GM19035 (cell line): ENCODE measurements around the gene SLAIN1.
"Not testable (repeated sequence)": the region's sequence is repeated elsewhere in the genome, so short reads cannot be mapped to it uniquely, and the experiment has no call there.

Experiments used
- ATAC-seq: cut with Tn5 transposase; IDR thresholded peaks from one replicate; pipeline ENCODE4 v1.9.1; 2021; ENCODE audit not compliant: unreplicated experiment

The SLAIN1 gene

DNA sequence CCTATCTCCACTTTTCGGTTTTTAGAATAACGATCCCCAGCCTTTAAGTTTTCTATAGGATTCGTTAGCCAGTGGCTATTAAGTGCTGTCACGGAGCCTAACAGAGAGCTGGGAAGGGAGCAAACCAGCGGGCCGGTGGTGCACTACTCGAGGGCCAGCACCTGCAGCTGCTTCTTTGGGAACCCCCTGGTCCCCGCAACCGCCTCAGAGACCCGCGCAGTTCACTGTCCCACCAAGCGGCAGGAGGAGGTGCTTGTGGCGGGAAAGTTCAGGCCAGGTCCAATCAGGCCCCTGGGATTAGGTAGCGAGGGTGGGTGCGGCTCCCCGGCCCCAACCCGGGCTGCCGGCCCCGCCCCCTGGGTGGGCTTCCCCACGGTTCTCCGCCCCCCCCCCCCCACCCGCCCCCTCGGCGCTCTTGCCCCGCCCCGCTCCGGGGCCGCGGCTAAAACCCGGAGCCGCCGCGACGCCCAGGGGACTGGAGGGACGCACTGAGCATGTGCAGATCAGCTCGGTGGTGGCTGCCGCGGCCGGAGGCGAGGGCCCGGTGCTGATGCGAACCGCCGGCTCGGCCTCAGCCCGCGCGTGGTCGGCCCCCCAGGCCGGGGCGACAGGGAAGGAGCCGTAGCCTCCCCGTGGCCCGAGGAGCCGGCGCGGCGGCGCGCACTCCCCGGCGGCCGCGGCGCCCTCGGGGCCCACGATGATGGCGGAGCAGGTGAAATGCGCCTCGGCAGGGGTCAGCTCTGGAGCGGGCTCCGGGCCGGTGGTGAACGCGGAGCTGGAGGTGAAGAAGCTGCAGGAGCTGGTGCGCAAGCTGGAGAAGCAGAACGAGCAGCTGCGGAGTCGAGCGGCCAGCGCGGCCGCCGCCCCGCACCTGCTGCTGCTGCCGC, at the start of gene SLAIN1:
Gene SLAIN1, plus strand, starts transcription at position 471 of the 887 bp plus-strand sequence. Its CDS starts 227 bp downstream, at position 698.
- peak; percentile 71 for ATAC-seq

DNA sequence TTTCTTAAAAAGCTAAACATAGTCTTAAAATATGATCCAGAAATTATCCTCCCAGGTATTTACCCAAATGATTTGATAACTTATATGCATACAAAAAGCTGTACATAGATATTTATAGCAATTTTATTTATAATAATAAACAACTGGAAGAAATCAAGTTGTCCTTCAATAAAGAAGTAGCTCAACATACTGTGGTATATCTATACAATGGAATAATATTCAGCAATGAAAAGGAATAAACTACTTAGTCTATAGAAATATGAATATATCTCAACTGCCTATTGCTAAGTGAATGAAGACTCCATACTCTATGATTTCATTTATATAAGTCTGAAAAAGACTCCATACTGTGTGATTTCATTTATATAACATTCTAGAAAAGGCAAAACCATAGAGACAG, 47.1 kb upstream of the SLAIN1 start:
- ATAC-seq = no peak

DNA sequence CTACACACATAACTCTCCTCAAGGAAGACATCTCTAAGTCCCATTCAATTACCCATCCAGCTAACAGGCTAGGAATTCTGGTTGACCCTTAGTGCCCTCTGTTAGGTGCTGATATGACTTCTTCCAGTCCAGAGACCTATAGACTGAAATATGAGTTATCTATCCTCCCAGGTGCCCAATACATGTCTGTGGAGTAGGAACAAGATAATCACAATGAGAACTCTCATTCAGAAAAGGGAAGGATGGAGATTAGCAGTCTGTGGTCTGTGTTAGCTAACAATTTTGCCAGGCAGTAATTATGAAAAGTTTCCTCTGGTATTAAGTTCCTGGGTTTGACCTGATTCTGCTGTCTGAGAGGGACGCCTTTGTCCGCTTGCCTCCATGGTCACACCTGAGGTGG, 44.2 kb upstream of the SLAIN1 start:
- ATAC-seq = no peak

DNA sequence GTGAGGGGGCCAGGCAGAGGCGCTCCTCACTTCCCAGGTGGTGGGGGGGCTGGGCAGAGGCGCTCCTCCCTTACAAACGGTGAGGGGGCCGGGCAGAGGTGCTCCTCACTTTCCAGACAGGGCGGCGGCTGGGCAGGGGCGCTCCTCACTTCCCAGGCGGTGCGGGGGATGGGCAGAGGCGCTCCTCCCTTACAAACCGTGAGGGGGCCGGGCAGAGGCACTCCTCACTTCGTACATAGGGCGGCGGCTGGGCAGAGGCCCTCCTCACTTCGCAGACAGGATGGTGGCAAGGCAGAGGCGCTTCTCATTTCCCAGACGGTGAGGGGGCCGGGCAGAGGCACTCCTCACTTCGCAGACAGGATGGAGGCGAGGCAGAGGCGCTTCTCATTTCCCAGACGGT, 37.5 kb upstream of the SLAIN1 start:
- ATAC-seq = not testable (repeated sequence)

DNA sequence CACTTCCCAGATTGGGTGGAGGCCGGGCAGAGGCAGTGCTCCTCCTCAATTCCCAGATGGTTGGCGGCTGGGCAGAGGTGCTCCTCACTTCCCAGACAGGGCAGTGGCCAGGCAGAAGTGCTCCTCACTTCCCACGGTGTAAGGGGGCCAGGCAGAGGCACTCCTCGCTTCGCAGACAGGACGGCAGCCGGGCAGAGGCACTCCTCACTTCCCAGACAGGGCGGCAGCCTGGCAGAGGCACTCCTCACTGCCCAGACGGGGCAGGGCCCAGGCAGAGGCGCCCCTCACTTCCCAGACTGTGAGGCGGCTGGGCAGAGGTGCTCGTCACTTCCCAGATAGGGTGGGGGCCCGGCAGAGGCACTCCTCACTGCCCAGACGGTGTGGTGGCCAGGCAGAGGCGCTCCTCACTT, 36.6 kb upstream of the SLAIN1 start:
- no peak for ATAC-seq

DNA sequence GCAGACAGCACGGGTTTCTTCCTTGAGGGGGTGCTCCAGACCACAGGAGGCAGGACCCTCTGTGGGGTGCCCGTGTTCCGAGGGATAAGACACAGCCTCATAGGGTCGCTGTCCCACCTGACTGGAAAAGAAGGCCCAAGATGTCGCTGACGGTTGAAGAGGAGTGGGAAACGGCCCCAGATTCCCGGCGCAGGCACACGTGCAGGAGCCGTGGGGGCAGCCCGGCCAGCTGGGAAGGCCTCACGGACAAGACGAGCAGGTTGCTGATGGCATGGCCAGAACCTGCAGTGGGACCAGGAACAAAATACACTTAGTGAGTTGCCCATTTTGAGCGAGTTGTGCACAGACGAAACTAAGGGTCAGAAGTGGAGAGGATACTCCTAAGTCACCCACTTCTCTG, 35.2 kb upstream of the SLAIN1 start:
- not testable (repeated sequence) for ATAC-seq

DNA sequence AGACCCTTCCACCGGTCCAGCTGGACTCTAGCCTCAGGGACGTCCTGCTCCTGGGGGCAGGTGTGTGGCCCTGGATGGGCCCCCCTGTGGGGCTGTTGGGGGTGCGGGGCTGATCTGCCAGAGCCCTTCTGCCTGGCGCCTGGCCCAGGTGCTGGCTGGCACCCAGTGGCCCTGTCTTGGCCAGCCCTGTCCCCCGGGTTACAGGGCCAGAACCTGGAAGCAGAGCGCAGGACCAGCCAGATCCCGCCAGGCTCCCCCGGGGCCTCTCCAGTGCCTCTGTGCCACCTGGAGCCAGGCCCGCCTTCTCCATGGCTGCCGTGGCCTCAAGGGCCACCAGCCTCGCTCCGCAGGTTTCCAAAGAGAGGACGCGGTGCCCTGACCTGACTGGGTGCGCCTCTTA, 34.7 kb upstream of the SLAIN1 start:
- ATAC-seq = not testable (repeated sequence)

DNA sequence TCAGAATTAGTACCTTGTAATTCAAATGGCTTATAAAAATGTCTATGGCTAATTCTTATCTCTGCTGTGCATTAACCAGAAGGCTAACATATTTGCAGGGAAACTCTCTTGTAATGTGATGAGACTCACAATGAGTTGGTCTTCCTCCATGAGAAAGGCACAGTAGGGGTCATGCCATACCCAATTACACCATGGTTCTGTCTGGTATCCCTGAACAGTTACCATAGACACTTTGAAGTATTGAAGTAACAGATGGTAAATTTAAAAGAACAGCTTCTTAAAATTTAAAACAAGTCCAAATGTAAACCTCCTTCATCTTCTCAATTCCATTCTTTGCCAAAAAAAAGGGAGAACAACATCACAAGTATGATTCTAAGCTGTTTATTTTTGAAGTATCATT, 22.6 kb upstream of the SLAIN1 start:
- no peak for ATAC-seq

DNA sequence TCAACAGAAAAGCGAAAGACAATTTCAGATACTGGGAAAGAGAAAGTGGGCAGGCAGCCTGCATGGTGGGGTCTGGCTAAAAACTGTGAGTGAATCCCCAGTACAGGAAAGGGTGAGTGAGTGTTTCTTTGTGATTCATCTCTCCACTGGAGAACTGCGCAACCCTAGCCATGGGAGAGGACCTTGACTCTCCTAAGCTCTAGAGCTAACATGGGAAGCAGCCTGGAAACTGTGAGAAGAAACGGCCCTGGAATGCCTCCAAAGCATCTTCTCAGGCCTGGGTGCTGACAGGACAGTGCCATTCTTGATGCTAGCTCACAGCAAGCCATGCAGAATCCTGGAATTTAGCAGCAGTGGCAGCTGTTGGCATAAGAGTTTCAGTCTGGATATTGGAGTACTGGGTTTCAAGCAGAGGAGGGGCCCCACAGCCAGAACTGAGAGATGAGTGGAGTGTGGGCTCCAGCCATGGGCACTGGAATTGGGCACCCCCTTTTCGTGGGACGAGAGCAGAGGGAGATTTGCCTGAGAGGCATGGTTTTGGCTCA, 18.7 kb upstream of the SLAIN1 start:
- ATAC-seq = no peak

DNA sequence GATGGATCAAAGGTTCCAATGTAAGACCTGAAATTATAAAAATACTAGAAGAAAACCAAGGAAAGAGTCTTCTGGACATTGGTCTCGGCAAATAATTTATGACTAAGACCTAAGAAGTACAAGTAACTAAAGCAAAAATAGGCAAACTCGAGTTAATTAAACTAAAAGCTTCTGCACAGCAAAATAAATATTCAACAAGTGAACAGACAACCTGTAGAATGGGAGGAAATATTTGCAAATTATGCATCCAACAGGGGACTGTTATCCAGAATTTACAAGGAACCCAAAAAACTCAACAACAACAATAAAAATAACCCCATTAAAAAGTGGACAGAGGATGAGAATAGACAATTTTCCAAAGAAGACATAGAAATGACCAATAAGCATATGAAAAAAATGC, 9.7 kb upstream of the SLAIN1 start:
- no peak for ATAC-seq

DNA sequence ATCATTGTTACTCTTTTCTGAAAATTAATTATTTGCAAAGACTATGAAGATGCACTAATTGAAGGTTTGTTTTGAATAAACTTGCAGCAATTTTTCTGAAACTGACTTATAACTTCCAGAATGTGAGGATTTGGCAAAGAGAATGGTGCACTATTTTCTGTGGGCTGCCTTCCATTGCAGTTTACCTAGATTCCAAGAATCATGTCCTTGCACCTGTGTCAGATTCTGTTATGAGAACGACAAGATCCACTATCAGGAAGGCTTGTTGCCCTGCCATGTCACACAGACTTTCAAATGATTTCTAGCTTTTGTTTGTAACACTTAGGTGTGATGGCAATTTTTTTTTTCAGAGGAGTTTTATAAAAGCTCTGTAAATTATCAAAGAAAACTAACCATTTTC, 5.6 kb upstream of the SLAIN1 start:
- no peak for ATAC-seq

DNA sequence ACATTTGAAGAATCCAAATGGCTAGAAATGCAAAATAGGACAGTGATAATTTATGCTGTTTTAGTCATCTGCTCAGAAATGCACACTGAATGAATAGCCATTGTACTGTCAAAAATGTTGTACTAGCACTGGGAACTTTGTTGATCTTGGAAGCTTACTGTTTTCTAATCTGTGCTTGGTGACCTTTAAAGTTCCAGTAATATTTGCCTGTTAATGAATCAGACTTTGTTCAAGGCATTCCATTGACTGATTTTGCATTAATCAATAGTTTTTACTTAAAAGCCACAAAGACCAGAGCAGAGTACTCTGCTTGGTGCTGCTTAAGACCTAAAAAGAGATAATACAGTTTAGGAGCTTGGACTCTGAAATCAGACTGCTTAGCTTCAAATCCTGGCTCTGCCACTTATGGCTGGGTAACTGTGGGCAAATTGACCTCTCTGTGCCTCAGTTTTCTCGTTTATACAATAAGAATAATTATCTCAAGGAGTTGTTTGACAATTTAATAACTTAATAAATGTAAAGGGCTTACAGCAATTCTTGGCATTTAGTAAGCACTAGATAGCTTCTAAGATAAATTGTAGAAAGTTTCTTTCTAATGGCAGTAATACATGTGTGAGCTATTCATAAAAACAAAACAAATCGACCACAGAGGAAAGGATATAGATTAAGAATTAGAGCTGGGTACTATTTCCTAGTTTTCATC, 4.6 kb upstream of the SLAIN1 start:
- no peak for ATAC-seq

DNA sequence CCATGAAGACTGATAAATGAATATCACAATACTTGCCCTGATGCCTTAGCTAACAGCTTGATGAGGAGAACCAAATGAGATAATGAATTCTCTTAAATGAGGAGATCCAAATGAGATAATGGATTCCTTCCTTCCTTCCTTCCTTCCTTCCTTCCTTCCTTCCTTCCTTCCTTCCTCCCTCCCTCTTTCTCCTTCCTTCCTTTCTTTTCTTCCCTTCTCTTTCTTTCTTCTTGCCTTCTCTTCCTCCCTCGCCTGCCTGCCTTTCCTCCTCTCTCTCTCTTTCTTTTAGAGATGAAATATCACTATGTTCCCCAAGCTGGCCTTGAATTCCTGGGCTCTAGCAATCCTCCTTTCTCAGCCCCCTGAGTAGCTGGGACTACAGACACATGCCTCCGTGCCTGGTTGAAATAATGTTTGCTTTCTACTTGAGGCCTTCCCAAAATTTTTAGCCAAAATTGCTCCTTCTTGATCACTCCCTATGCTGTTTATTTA, 4.0 kb upstream of the SLAIN1 start:
- ATAC-seq = no peak

DNA sequence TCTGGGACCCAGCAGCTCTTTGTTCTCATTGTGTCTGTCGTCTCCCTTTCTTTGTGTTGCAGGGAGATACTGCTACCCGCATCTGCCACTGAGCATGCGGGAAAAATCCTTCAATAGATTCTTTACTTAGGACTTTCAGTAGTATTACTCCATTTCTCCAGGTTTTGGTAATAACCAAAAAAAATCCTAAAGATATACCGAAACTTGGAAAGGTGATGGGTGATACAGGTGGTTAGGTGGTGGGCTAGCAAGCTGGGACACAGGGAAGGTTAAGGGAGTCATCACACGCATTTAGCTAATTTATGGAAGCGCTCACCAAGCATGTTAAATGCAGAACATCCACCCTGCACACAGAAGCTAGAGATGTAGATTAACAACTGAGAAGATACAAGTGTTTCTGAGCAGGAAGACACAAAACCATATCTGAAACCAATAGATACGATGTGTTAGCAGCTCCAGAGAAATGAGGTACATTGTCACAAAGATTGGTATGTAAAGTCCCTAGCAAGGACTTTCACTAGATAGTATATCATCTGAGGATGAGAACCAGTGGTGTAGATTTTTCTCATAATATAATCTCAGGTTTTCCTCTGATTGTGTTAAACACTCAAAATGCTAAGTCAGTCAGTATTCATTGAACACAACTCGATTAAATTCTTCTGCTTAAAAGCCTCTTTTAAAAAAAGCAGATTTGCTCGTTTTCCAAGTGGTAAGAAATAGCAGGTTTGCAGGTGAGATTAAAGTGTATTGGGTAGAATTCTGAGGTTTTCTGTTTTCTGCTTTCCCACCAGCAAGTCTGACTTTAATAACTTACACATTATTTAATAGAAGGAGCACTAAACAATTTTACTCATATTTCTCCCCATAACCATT, 1.2 kb upstream of the SLAIN1 start:
- ATAC-seq = no peak

DNA sequence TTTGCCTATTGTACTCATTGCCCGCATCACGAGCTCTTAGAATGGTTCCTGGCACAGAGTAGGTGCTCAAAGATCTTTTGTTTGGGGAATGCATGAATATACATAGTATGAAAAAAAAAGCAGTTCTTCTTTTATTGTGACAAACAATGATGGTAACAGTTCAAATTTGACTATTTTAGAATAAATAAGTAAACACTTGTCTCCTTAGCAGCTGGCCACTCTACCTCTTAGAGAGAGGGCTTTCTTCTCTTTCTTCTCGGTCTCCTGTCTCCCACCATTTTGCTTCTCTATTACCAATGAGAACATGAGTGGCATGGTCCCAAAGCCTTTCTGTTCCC, 639 bp upstream of the SLAIN1 start:
- peak; percentile 7 for ATAC-seq

DNA sequence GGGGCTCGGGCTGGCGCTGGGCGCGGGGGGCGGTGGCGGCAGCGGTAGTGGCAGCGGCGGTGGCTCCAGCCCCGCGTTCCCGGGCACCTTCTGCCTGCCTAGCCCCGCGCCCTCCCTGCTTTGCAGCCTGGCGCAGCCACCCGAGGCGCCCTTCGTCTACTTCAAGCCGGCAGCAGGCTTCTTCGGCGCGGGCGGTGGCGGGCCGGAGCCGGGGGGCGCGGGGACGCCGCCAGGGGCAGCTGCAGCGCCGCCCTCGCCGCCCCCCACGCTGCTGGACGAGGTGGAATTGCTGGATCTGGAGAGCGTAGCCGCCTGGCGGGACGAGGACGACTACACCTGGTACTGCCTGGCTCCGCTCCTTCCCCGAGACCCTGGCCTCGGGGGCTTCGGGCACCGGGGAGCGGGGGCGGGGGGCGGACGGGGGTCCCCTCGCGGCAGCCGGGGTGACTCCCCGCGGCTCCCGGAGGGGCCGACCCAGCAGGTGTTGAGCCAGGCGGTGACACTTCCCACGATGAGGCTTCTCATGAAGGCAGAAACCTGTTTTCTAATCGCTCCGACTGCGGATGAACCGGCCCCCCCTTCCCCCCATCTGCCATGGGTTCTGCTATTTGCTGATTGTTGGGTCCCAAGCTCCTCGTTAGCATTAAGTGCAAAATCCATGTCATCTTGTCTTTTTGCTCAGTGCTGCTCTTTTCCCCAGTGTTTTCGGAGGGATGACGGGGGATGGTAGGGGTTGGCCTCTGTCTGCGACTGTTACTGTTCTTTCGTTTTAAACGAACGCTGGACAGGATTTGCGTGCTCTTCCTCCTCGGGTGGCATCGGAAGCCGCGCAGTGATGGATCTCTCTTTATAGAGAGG, 943 bp downstream of the SLAIN1 start:
- ATAC-seq = peak; percentile 25

DNA sequence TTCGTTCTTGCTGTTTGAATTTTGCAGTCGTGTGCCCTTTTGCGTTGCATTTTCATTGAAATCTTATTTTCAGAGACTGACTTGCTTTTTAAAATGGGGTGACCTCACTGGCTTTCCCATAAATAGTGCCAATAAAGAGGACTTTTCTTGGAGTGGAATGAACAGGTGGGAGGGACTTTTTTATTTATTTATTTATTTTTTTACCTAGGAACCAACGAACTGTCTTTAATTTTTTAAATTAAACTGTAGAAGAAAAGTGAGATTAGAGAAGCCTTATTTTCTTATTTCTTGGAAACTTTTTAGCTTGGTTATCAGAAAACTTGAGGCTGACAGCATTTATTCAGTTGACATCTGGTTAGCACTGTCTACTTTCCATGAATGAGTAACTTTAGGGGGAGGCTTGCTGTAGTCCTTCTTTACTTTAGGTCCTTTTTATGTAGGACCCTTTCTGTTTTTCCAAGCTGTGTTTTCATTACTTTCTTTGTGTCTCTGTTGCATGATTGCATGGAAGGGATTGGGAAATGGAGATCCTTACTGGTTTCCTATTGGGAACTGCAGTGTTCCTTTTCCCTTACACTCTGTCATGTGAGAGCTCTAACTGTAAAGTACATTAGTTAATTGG, 1.7 kb downstream of the SLAIN1 start:
- ATAC-seq = no peak

DNA sequence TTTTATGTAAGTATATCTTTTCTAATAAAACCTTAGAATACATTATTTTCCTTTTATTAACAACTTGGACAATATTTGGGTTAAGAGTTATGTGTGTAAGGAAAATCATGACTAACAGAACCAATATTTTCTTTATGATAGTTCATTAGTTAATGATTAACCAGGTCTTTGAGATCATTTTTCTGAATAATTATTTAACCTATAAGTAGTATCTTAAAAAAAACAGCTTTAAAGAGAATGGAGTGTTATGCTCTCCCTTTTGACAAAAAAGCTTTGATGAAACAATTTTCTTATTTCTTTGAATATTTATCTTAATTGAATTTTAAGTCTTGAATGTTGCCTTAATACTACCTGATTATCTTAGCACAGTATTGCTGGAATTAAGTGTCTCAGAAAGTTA, 3.8 kb downstream of the SLAIN1 start:
- no peak for ATAC-seq

DNA sequence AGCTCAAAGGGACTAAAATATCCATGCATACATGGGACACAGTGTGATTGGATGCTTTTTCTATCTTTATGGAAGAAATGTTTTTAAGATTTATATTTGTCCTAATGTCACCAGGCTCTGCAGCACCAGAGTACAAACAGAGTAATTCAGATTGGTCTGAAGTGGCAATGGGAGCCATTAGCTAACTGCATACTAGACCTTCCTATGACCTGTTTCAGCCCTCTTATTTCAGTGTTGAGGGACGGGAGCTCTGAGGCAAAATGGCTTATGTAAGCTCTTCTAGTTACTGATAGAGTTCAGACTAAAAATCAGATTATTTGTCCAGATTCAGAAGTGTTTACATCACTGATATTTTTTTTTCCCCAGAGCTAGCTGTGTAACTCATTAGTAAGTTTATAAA, 4.9 kb downstream of the SLAIN1 start:
- ATAC-seq = no peak

DNA sequence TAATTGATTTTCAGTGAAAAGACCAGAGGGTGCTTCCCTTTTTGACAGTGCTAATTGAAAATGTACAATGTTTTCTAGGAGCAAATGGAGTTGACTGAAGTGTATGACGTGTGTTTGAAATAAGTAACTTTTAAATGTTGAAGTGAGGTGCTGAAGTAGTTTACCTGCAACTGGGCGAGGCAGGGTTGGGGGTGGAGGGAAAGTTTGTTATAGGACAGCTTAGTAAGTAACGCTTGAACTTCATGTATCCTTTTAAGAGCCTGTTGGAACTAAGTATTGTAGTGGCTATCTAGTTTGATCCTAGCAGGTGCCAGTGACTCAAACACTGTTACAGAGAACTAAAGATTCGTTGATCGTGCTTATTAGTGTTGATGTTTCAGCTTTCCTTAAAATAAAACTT, 5.9 kb downstream of the SLAIN1 start:
- no peak for ATAC-seq
